ENCODE data around the gene PITPNM3. TPM values are rescaled to one million over a fixed set of nuclear protein-coding genes. Genes with fewer than 3 reads are reported as not detected.

The PITPNM3 gene
- total RNA-seq, 1 donor from 2014 or later = 1.1 TPM

DNA sequence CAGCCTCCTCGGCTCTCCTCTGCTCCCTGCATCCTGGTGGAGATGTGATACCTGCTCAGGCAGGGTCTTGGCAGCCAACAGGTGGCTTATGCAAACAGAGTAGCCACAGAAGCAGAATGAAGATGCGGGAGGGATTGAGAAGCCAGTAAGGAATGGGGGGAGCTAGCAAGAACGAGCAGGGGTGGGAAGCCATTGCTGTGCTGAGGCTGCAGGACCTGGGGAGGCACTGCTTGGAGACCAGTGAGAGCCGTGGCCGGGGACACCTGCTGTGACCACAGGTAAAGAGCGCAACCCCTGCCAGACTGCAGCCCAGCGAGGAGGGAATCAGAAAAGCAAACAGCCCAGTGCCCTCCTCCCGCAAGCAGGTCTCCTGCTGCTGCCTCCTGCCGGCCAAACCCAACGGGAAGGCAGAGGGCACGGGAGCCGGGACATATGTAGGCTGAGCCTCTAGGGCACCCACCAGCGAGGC lies 136.1 kb downstream of the PITPNM3 start:
- DNase-seq (ENCODE audit: low spot score) = no peak

DNA sequence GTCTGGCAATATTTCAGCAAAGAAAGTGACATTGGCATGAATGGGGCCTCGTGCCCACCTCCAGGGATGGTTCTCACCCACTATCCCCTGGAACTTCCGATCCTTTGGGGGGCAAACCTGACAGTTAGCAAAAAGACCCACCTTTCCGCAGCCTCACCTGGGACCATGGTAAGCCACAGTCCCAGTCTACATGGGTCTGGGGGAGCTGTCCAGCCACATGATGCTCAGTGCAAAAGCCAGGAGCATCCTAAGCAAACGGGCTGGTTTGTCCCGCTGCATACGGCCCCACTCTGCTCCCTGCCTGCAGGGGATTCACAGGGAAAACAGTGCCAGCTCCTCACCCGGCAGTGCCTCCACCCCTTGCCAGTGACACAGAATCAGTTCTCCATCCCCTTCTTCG lies 140.7 kb downstream of the PITPNM3 start:
- no peak for DNase-seq (ENCODE audit: low spot score)

GRCh38 chr17:6413065-6413464 lies 143.3 kb downstream of the PITPNM3 start:
- DNase-seq (ENCODE audit: low spot score) = no peak

DNA sequence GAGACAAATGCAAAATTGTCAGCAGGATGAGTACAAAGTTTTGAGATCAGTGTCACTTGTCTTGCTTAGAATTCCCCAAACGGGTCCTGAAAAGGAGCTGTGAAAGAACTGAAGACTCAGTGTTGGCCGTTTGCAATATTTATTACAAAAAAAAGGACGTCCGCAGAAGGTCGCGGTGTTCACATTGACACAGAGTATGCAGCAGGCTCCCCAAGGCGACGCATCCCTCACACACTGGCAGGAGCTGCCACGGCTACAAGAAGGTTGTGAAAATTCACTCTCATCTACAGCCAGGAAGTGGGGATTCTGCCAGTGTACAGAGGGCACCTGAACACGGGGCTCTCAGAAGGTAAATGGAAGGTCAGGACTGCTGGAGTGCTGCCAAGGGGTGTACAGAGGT lies 147.6 kb downstream of the PITPNM3 start:
- DNase-seq (ENCODE audit: low spot score) = no peak

DNA sequence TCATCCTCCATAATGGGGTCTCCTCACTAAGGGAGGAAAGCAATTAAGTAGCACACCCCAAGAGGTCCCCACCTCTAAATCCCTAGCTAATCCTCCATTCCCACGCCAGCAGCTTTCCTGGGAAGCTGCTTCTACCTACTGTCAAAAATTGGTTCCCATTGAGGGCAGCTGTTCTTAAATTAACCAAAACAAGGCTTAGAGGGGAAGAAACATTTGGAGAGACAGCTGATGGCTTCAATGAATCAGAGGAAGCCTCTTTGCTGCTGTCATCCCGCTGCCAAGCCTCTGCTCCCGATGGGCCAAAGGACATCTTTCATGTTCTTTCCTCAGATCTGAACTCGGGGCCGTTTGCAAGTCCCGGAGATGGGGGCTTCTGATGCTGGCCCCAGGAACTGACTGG lies 148.1 kb downstream of the PITPNM3 start:
- DNase-seq (ENCODE audit: low spot score) = no peak

DNA sequence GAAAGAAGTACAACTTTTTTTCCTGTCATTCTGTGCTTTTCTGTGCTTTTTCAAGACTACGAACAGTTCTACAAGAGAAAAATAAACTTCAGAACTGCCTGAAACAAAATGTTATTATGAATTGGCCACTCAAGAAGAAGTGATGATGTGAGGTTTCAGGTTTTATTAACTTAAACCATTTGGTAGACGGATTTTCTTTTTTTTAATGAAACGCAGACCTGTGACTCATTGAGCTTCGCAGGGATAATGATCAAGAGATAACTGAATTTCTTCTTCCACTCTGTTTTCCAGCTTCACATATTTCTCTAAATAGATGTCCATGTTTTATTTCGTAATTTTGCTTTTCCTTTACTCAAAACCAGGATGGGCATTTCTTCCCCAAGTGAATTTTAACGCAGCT lies 154.1 kb downstream of the PITPNM3 start:
- no peak for DNase-seq (ENCODE audit: low spot score)

Other genes starting within 250 kb of the PITPNM3 start
- gene AIPL1, start 121.4 kb downstream of the PITPNM3 start, total RNA-seq = not detected
- gene PIMREG, start 112.1 kb downstream of the PITPNM3 start, total RNA-seq = not detected
- 9.7 TPM for gene KIAA0753, start 84.2 kb upstream of the PITPNM3 start, total RNA-seq
- 71.2 TPM for gene TXNDC17, start 84.5 kb upstream of the PITPNM3 start, total RNA-seq
- gene MED31, start 95.0 kb upstream of the PITPNM3 start, total RNA-seq = 13.0 TPM
- 0.58 TPM for gene C17orf100, start 95.2 kb upstream of the PITPNM3 start, total RNA-seq
- 0.48 TPM for gene SLC13A5, start 156.8 kb upstream of the PITPNM3 start, total RNA-seq
- 99.1 TPM for gene XAF1, start 199.5 kb upstream of the PITPNM3 start, total RNA-seq
- 0.90 TPM for gene FBXO39, start 219.7 kb upstream of the PITPNM3 start, total RNA-seq